Forelimb muscle (tissue), 1 donor: Measurements from ENCODE around the gene XRRA1. TPM values are rescaled to one million over a fixed set of nuclear protein-coding genes. Genes with fewer than 3 reads are reported as not detected.
"Not testable (repeated sequence)": the region's sequence is repeated elsewhere in the genome, so short reads cannot be mapped to it uniquely, and the experiment has no call there.

Experiments used
- DNase-seq: peaks from one replicate; pipeline ENCODE4 v3.0.0-alpha.2; 2013; ENCODE audit warnings: low read depth
- polyA plus RNA-seq: library from polyadenylated mRNA; unstranded; fragments of 120-200 nt; gene quantifications from one replicate; pipeline ENCODE4 v1.2.1, GENCODE V29; 2013; ENCODE audit not compliant: insufficient read length

The XRRA1 gene
- polyA plus RNA-seq, 1 donor, result 13.5 TPM

GRCh38 chr11:74826901-74827300 lies 122.0 kb downstream of the XRRA1 start:
- no peak for DNase-seq

- not testable (repeated sequence) for DNase-seq
These were observed 123.3 kb downstream of the XRRA1 start for GRCh38 chr11:74825596-74825995.

GRCh38 chr11:74824285-74824982 lies 124.5 kb downstream of the XRRA1 start:
- no peak for DNase-seq

GRCh38 chr11:74822170-74822569 lies 126.7 kb downstream of the XRRA1 start:
- DNase-seq, result no peak

GRCh38 chr11:74820763-74821162 lies 128.1 kb downstream of the XRRA1 start:
- DNase-seq, result no peak

- DNase-seq, result no peak
These were observed 129.5 kb downstream of the XRRA1 start for GRCh38 chr11:74819400-74819799.

- DNase-seq, result no peak
These were observed 130.5 kb downstream of the XRRA1 start for GRCh38 chr11:74818283-74818946.

- DNase-seq, result no peak
These were observed 132.2 kb downstream of the XRRA1 start for GRCh38 chr11:74816664-74817063.

GRCh38 chr11:74815966-74816365 lies 132.9 kb downstream of the XRRA1 start:
- DNase-seq, result no peak

- DNase-seq, result no peak
These were observed 139.1 kb downstream of the XRRA1 start for GRCh38 chr11:74809801-74810200.

- no peak for DNase-seq
These were observed 142.6 kb downstream of the XRRA1 start for GRCh38 chr11:74806267-74806666.

- no peak for DNase-seq
These were observed 157.4 kb downstream of the XRRA1 start for GRCh38 chr11:74791333-74792100.

Other genes with a start within 250 kb of the XRRA1 start
- 2.5 TPM for gene CHRDL2, start 217.7 kb downstream of the XRRA1 start, polyA plus RNA-seq
- gene RNF169, start 200.2 kb downstream of the XRRA1 start, polyA plus RNA-seq, result 11.2 TPM
- 94.6 TPM for gene SPCS2, start 175 bp upstream of the XRRA1 start, polyA plus RNA-seq
- gene NEU3, start 39.8 kb upstream of the XRRA1 start, polyA plus RNA-seq, result 23.1 TPM
- gene OR2AT4, start 147.8 kb upstream of the XRRA1 start, polyA plus RNA-seq, result 0.11 TPM
- 10.2 TPM for gene SLCO2B1, start 202.0 kb upstream of the XRRA1 start, polyA plus RNA-seq